Measurements from ENCODE around the gene GID4. TPM values are rescaled to one million over a fixed set of nuclear protein-coding genes. Genes with fewer than 3 reads are reported as not detected.

Gene GID4
- polyA plus RNA-seq, 1 donor = 9.9 TPM

GRCh38 chr17:18041776-18042175, 2.6 kb downstream of the GID4 start:
- no peaks in the 10 kb centered on the region for H3K9me3 ChIP-seq (ENCODE audit: control insufficient read depth, low read depth, low read length)
- H3K27me3 ChIP-seq (ENCODE audit: control insufficient read depth, insufficient read depth, low read length) = no peaks in the 10 kb centered on the region
- peaks cover 14% of the 10 kb centered on the region for H3K4me1 ChIP-seq (ENCODE audit: control insufficient read depth, insufficient read depth, low read length)
- no peak overlapping the region for H3K27ac ChIP-seq (ENCODE audit: low read length)
- H3K36me3 ChIP-seq (ENCODE audit: control insufficient read depth, insufficient read depth, low read length) = peaks cover 11% of the 10 kb centered on the region
- WGBS (ENCODE audit: insufficient coverage, low lambda C conversion rate) = no CpG with 5 or more reads among the region's 1 CpG
- H3K4me3 ChIP-seq (ENCODE audit: low read length) = no peak overlapping the region
- no peak for DNase-seq

GRCh38 chr17:18042983-18043382, 3.8 kb downstream of the GID4 start:
- Histone ChIP-seq H3K9me3 (ENCODE audit: control insufficient read depth, low read depth, low read length) (no peaks in the 10 kb centered on the region), H3K4me1 (ENCODE audit: control insufficient read depth, insufficient read depth, low read length) (peaks cover 14% of the 10 kb centered on the region), H3K36me3 (ENCODE audit: control insufficient read depth, insufficient read depth, low read length) (peaks cover 20% of the 10 kb centered on the region), H3K27me3 (ENCODE audit: control insufficient read depth, insufficient read depth, low read length) (no peaks in the 10 kb centered on the region), H3K4me3 (ENCODE audit: low read length) (no peak overlapping the region), H3K27ac (ENCODE audit: low read length) (no peak overlapping the region)
- 61% methylated on average over 3 of the region's 8 CpGs for WGBS (ENCODE audit: insufficient coverage, low lambda C conversion rate)
- DNase-seq = no peak

GRCh38 chr17:18043491-18043890, 4.3 kb downstream of the GID4 start:
- no CpG with 5 or more reads among the region's 1 CpG for WGBS (ENCODE audit: insufficient coverage, low lambda C conversion rate)
- Histone ChIP-seq H3K4me1 (ENCODE audit: control insufficient read depth, insufficient read depth, low read length) (peaks cover 9% of the 10 kb centered on the region), H3K9me3 (ENCODE audit: control insufficient read depth, low read depth, low read length) (no peaks in the 10 kb centered on the region), H3K27me3 (ENCODE audit: control insufficient read depth, insufficient read depth, low read length) (no peaks in the 10 kb centered on the region), H3K36me3 (ENCODE audit: control insufficient read depth, insufficient read depth, low read length) (peaks cover 20% of the 10 kb centered on the region), H3K4me3 (ENCODE audit: low read length) (no peak overlapping the region), H3K27ac (ENCODE audit: low read length) (no peak overlapping the region)
- no peak for DNase-seq

GRCh38 chr17:18044609-18045008, 5.4 kb downstream of the GID4 start:
- Histone ChIP-seq H3K27me3 (ENCODE audit: control insufficient read depth, insufficient read depth, low read length) (no peaks in the 10 kb centered on the region), H3K9me3 (ENCODE audit: control insufficient read depth, low read depth, low read length) (no peaks in the 10 kb centered on the region), H3K27ac (ENCODE audit: low read length) (no peak overlapping the region), H3K4me3 (ENCODE audit: low read length) (no peak overlapping the region), H3K4me1 (ENCODE audit: control insufficient read depth, insufficient read depth, low read length) (peaks cover 9% of the 10 kb centered on the region), H3K36me3 (ENCODE audit: control insufficient read depth, insufficient read depth, low read length) (peaks cover 20% of the 10 kb centered on the region)
- no CpG with 5 or more reads among the region's 3 CpGs for WGBS (ENCODE audit: insufficient coverage, low lambda C conversion rate)
- DNase-seq = no peak

GRCh38 chr17:18045691-18046350, 6.6 kb downstream of the GID4 start:
- no peak overlapping the region for H3K27ac ChIP-seq (ENCODE audit: low read length)
- no peak overlapping the region for H3K4me3 ChIP-seq (ENCODE audit: low read length)
- no CpG with 5 or more reads among the region's 3 CpGs for WGBS (ENCODE audit: insufficient coverage, low lambda C conversion rate)
- no peak for DNase-seq
- no peaks in the 10 kb centered on the region for H3K27me3 ChIP-seq (ENCODE audit: control insufficient read depth, insufficient read depth, low read length)
- no peaks in the 10 kb centered on the region for H3K9me3 ChIP-seq (ENCODE audit: control insufficient read depth, low read depth, low read length)
- H3K4me1 ChIP-seq (ENCODE audit: control insufficient read depth, insufficient read depth, low read length) = peaks cover 1% of the 10 kb centered on the region
- peaks cover 20% of the 10 kb centered on the region for H3K36me3 ChIP-seq (ENCODE audit: control insufficient read depth, insufficient read depth, low read length)

DNA sequence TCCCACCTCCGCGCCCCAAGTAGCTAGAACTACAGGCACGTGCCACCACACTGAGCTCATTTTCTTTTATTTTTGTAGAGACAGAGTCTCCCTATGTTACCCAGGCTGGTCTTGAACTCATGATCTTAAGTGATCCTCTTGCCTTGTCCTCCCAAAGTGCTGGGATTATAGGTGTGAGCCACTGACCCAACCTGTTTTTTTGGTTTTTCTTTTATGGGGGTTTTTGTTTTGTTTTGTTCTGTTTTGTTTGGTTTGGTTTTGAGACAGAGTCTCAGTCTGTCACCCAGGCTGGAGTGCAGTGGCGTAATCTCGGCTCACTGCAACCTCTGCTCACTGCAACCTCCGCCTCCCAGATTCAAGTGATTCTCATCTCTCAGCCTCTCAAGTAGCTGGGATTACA, 16.4 kb downstream of the GID4 start:
- no peaks in the 10 kb centered on the region for H3K9me3 ChIP-seq (ENCODE audit: control insufficient read depth, low read depth, low read length)
- no peak for DNase-seq
- H3K36me3 ChIP-seq (ENCODE audit: control insufficient read depth, insufficient read depth, low read length) = peaks cover 31% of the 10 kb centered on the region
- H3K4me1 ChIP-seq (ENCODE audit: control insufficient read depth, insufficient read depth, low read length) = no peaks in the 10 kb centered on the region
- H3K4me3 ChIP-seq (ENCODE audit: low read length) = no peak overlapping the region
- H3K27ac ChIP-seq (ENCODE audit: low read length) = no peak overlapping the region
- no CpG with 5 or more reads among the region's 6 CpGs for WGBS (ENCODE audit: insufficient coverage, low lambda C conversion rate)
- H3K27me3 ChIP-seq (ENCODE audit: control insufficient read depth, insufficient read depth, low read length) = no peaks in the 10 kb centered on the region

DNA sequence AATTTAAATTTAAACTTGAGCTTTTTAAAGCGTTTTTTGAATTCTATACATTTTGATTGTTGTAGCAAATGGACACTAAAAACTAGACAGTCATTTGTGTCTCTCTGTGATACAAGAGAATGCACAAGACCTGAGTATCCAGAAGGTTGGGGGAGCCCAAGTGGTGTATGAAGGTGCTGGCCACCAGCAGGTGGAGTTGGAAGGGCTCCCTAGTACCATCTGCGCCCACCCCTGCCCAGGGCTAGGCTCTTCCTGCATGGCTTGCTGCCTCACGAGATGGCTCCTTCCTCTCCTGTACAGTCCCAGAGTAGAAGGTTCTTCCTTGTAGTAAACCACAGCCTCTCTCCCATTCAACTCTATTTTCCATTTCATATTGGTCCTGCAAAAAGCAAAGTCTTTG, 17.0 kb downstream of the GID4 start:
- Histone ChIP-seq H3K27me3 (ENCODE audit: control insufficient read depth, insufficient read depth, low read length) (no peaks in the 10 kb centered on the region), H3K4me1 (ENCODE audit: control insufficient read depth, insufficient read depth, low read length) (no peaks in the 10 kb centered on the region), H3K9me3 (ENCODE audit: control insufficient read depth, low read depth, low read length) (no peaks in the 10 kb centered on the region), H3K4me3 (ENCODE audit: low read length) (no peak overlapping the region), H3K36me3 (ENCODE audit: control insufficient read depth, insufficient read depth, low read length) (peaks cover 34% of the 10 kb centered on the region), H3K27ac (ENCODE audit: low read length) (no peak overlapping the region)
- WGBS (ENCODE audit: insufficient coverage, low lambda C conversion rate) = 80% methylated on average over 1 of the region's 3 CpGs
- DNase-seq = no peak

- H3K4me1 ChIP-seq (ENCODE audit: control insufficient read depth, insufficient read depth, low read length) = no peaks in the 10 kb centered on the region
- H3K27ac ChIP-seq (ENCODE audit: low read length) = no peak overlapping the region
- H3K4me3 ChIP-seq (ENCODE audit: low read length) = no peak overlapping the region
- DNase-seq = no peak
- H3K36me3 ChIP-seq (ENCODE audit: control insufficient read depth, insufficient read depth, low read length) = peaks cover 51% of the 10 kb centered on the region
- WGBS (ENCODE audit: insufficient coverage, low lambda C conversion rate) = no CpG with 5 or more reads among the region's 5 CpGs
- no peaks in the 10 kb centered on the region for H3K9me3 ChIP-seq (ENCODE audit: control insufficient read depth, low read depth, low read length)
- H3K27me3 ChIP-seq (ENCODE audit: control insufficient read depth, insufficient read depth, low read length) = no peaks in the 10 kb centered on the region
Observed at GRCh38 chr17:18059283-18059682, 20.1 kb downstream of the GID4 start.

GRCh38 chr17:18064053-18064452, 24.8 kb downstream of the GID4 start:
- Histone ChIP-seq H3K4me1 (ENCODE audit: control insufficient read depth, insufficient read depth, low read length) (no peaks in the 10 kb centered on the region), H3K27me3 (ENCODE audit: control insufficient read depth, insufficient read depth, low read length) (no peaks in the 10 kb centered on the region), H3K9me3 (ENCODE audit: control insufficient read depth, low read depth, low read length) (no peaks in the 10 kb centered on the region), H3K36me3 (ENCODE audit: control insufficient read depth, insufficient read depth, low read length) (peaks cover 51% of the 10 kb centered on the region), H3K4me3 (ENCODE audit: low read length) (no peak overlapping the region), H3K27ac (ENCODE audit: low read length) (no peak overlapping the region)
- WGBS (ENCODE audit: insufficient coverage, low lambda C conversion rate) = no CpG with 5 or more reads among the region's 2 CpGs
- no peak for DNase-seq

DNA sequence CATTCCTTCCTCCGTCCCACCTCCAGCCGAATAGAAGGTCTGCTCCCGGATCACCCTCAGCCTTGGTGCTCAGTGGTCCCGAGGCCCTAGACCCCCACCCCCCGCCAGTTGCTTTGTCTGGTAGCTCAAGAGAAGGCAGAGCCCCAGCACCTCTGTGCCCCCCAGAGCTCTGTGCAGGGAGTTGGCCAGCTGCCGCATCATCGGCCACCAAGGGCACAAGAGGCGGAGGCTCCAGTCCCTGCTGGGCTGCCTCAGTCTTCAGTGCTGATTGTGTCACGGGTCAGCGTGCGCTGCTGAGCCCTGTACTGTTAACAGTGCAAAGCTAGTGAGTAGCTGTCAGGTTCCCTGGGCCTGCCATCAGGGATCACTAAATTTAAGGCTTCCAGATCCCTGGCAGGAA, 26.3 kb downstream of the GID4 start:
- Histone ChIP-seq H3K4me3 (ENCODE audit: low read length) (no peak overlapping the region), H3K9me3 (ENCODE audit: control insufficient read depth, low read depth, low read length) (no peaks in the 10 kb centered on the region), H3K27ac (ENCODE audit: low read length) (no peak overlapping the region), H3K4me1 (ENCODE audit: control insufficient read depth, insufficient read depth, low read length) (no peaks in the 10 kb centered on the region), H3K27me3 (ENCODE audit: control insufficient read depth, insufficient read depth, low read length) (no peaks in the 10 kb centered on the region), H3K36me3 (ENCODE audit: control insufficient read depth, insufficient read depth, low read length) (peaks cover 45% of the 10 kb centered on the region)
- DNase-seq = no peak
- WGBS (ENCODE audit: insufficient coverage, low lambda C conversion rate) = no CpG with 5 or more reads among the region's 11 CpGs

DNA sequence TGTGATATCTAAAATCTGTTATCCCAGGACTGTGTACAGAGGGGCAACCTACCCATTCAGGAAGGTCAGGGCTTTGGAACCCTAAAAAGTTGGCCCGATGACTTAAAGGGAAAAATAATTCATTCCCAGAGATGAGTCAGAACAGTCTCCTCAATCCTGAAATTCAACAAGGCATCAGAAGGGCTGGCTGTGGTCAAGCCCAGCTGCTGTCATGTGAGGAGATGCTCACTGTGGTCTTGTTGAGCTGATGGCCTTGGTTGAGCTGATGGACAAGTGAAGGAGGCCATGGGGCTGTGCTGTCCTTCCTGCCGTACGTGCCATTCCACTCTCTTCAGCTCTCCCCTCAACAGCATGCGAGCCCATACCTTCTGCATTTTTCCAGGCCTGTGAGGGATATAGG, 27.7 kb downstream of the GID4 start:
- H3K27ac ChIP-seq (ENCODE audit: low read length) = no peak overlapping the region
- H3K27me3 ChIP-seq (ENCODE audit: control insufficient read depth, insufficient read depth, low read length) = no peaks in the 10 kb centered on the region
- peaks cover 35% of the 10 kb centered on the region for H3K36me3 ChIP-seq (ENCODE audit: control insufficient read depth, insufficient read depth, low read length)
- no CpG with 5 or more reads among the region's 4 CpGs for WGBS (ENCODE audit: insufficient coverage, low lambda C conversion rate)
- H3K4me1 ChIP-seq (ENCODE audit: control insufficient read depth, insufficient read depth, low read length) = no peaks in the 10 kb centered on the region
- no peak for DNase-seq
- H3K4me3 ChIP-seq (ENCODE audit: low read length) = no peak overlapping the region
- no peaks in the 10 kb centered on the region for H3K9me3 ChIP-seq (ENCODE audit: control insufficient read depth, low read depth, low read length)

Measured in large intestine (tissue), 3 donors.